ENCODE measurements around the gene UBR1. TPM values are rescaled to one million over a fixed set of nuclear protein-coding genes. Genes with fewer than 3 reads are reported as not detected.

UBR1 gene
- total RNA-seq, 1 experiment from 2014 or later: 22.6 TPM

GRCh38 chr15:42933886-42934667 is 171.8 kb downstream of the UBR1 start:
- Histone ChIP-seq H3F3A (ENCODE audit: low read length, unreplicated experiment) (no peaks in the 10 kb centered on the region), H3K9me3 (ENCODE audit: low read length) (no peaks in the 10 kb centered on the region), H2AFZ (ENCODE audit: low read length) (no peak overlapping the region), H3K4me2 (ENCODE audit: low read length) (no peak overlapping the region), H3K4me3 (ENCODE audit: low read length) (no peak overlapping the region), H3K9me2 (replicated peaks; ENCODE audit: low read length) (no peaks in the 10 kb centered on the region), H3K36me3 (ENCODE audit: low read depth, low read length) (no peaks in the 10 kb centered on the region), H3K27ac (ENCODE audit: low read length) (no peak overlapping the region), H3K27me3 (ENCODE audit: low read length) (no peaks in the 10 kb centered on the region), H4K20me1 (ENCODE audit: low read length) (no peaks in the 10 kb centered on the region), H3K9ac (ENCODE audit: low read length) (no peak overlapping the region), H3K79me2 (ENCODE audit: low read length) (no peaks in the 10 kb centered on the region), H3K4me1 (ENCODE audit: insufficient read depth, low read length) (peaks cover 6% of the 10 kb centered on the region)
- no peak; the same call in 1 of the 2 replicates for ATAC-seq
- peak; percentile 39 for DNase-seq
- no TSS peak for BruUV-seq (replicated peaks)
- intact Hi-C loops (cut with micrococcal nuclease): no loop called here
- ChIA-PET POLR2A (ENCODE audit: unreplicated experiment) (no interaction called here), CTCF (interaction anchor here (0.9 kb wide), 1 partner anchor 8 kb away, joined by 3 read pairs; no protein-coding TSS in a partner anchor)
- TF ChIP-seq EZH2phosphoT487 (IDR thresholded peaks at IDR 0.05; ENCODE audit: borderline replicate concordance, low read length) (no peak), CTCF (conservative IDR thresholded peaks at IDR 0.05; ENCODE audit: low read depth, low read length) (no peak), EZH2 (IDR thresholded peaks at IDR 0.05; ENCODE audit: low read length, unreplicated experiment) (no peak)

DNA sequence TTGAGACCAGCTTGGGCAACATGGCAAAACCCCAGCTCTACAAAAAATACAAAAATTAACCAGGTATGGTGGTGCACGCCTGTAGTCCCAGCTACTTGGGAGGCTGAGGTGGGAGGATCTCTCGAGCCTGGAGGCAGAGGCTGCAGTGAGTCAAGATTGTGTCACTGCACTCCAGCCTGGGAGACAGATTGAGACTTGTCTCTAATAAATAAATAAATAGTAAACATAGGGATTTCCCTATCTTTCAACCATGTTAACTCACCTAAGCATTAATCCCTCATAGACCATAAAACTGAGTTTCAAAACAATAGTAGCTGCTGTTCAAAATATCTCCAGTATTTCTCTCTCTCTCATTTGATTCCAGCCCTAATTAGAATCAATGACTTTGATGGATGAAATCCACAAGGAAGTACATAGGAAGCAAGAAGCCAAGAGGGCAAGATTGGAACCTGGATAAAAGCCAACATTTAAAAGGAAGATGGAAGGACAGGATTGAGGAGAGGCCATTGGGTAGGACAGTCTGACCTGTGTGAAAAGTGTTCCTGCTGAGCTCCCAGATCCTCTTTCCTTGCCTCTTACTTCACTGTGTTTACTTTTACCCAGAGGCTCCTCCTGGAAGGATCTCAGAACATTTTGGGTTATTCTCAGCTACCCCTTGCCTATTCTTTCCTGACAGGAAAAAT is 172.9 kb downstream of the UBR1 start:
- no TSS peak for BruUV-seq (replicated peaks)
- no peak for DNase-seq
- CTCF ChIA-PET: no interaction called here
- Histone ChIP-seq H3K9me3 (ENCODE audit: low read length) (no peaks in the 10 kb centered on the region), H3K27ac (ENCODE audit: low read length) (no peak overlapping the region), H3K4me2 (ENCODE audit: low read length) (no peak overlapping the region), H4K20me1 (ENCODE audit: low read length) (no peaks in the 10 kb centered on the region), H3K27me3 (ENCODE audit: low read length) (no peaks in the 10 kb centered on the region), H3K79me2 (ENCODE audit: low read length) (no peaks in the 10 kb centered on the region), H2AFZ (ENCODE audit: low read length) (no peak overlapping the region), H3K9ac (ENCODE audit: low read length) (no peak overlapping the region), H3K36me3 (ENCODE audit: low read depth, low read length) (no peaks in the 10 kb centered on the region), H3K4me3 (ENCODE audit: low read length) (no peak overlapping the region), H3F3A (ENCODE audit: low read length, unreplicated experiment) (no peaks in the 10 kb centered on the region), H3K9me2 (replicated peaks; ENCODE audit: low read length) (no peaks in the 10 kb centered on the region), H3K4me1 (ENCODE audit: insufficient read depth, low read length) (peaks cover 6% of the 10 kb centered on the region)
- intact Hi-C loops (cut with micrococcal nuclease): no loop called here
- POLR2A ChIA-PET (ENCODE audit: unreplicated experiment): interaction anchor here (0.6 kb wide), 1 partner anchor 125 kb away, joined by 3 read pairs; no protein-coding TSS in a partner anchor
- TF ChIP-seq EZH2phosphoT487 (IDR thresholded peaks at IDR 0.05; ENCODE audit: borderline replicate concordance, low read length) (no peak), EZH2 (IDR thresholded peaks at IDR 0.05; ENCODE audit: low read length, unreplicated experiment) (no peak), CTCF (conservative IDR thresholded peaks at IDR 0.05; ENCODE audit: low read depth, low read length) (no peak)
- no peak for ATAC-seq
